Mesendoderm (in vitro differentiated cells): ENCODE results near the gene PFKL.

ENCODE experiments used
- DNase-seq: peaks from one replicate; pipeline ENCODE4 v3.0.0; 2013
- H2AK5ac ChIP-seq: 2 replicates; pipeline ENCODE4 v1.6.1; 2013; ENCODE audit warnings: low read length, inconsistent platforms
- H2BK120ac ChIP-seq: 2 replicates; pipeline ENCODE4 v1.6.1; 2013; ENCODE audit warnings: low read depth, mild to moderate bottlenecking, low read length, moderate library complexity, mixed read lengths
- H2BK15ac ChIP-seq: replicated peaks from 2 replicates; pipeline ENCODE4 v1.6.1; 2013; ENCODE audit warnings: low read depth, mild to moderate bottlenecking, moderate library complexity
- H2BK5ac ChIP-seq: 2 replicates; pipeline ENCODE4 v1.6.1; 2013; ENCODE audit warnings: low read length, inconsistent platforms
- H3K18ac ChIP-seq: 2 replicates; pipeline ENCODE4 v1.6.1; 2013; ENCODE audit warnings: mild to moderate bottlenecking, low read length, mixed read lengths
- H3K23ac ChIP-seq: one replicate; pipeline ENCODE4 v1.6.1; 2013; ENCODE audit warnings: low read length
- H3K27ac ChIP-seq: 2 replicates; pipeline ENCODE4 v1.5.1; 2013; ENCODE audit warnings: low read depth, mild to moderate bottlenecking, inconsistent platforms, low read length, moderate library complexity
- H3K27me3 ChIP-seq: 2 replicates; pipeline ENCODE4 v1.6.1; 2013; ENCODE audit warnings: low read length, control low read depth, mild to moderate bottlenecking, inconsistent platforms; ENCODE audit not compliant: insufficient read depth, poor library complexity
- H3K36me3 ChIP-seq: 2 replicates; pipeline ENCODE4 v1.6.1; 2013; ENCODE audit warnings: low read length, inconsistent platforms; ENCODE audit not compliant: control insufficient read depth, insufficient read depth
- H3K4ac ChIP-seq: one replicate; pipeline ENCODE4 v1.6.1; 2013; ENCODE audit warnings: low read depth, mild to moderate bottlenecking, low read length, moderate library complexity
- H3K4me1 ChIP-seq: 2 replicates; pipeline ENCODE4 v1.6.1; 2013; ENCODE audit warnings: low read depth, low read length, inconsistent platforms; ENCODE audit not compliant: control insufficient read depth
- H3K4me2 ChIP-seq: 2 replicates; pipeline ENCODE4 v1.6.1; 2013; ENCODE audit warnings: low read length
- H3K4me3 ChIP-seq: 2 replicates; pipeline ENCODE4 v1.5.1; 2013; ENCODE audit warnings: mild to moderate bottlenecking, low read length
- H3K56ac ChIP-seq: one replicate; pipeline ENCODE4 v1.6.1; 2013; ENCODE audit warnings: low read length
- H3K79me1 ChIP-seq: 2 replicates; pipeline ENCODE4 v1.6.1; 2013; ENCODE audit warnings: low read length, inconsistent platforms
- H3K79me2 ChIP-seq: 2 replicates; pipeline ENCODE4 v1.6.1; 2013; ENCODE audit warnings: mild to moderate bottlenecking, low read length; ENCODE audit not compliant: control insufficient read depth, insufficient read depth
- H3K9ac ChIP-seq: 2 replicates; pipeline ENCODE4 v1.6.1; 2013; ENCODE audit warnings: low read length, inconsistent platforms
- H4K5ac ChIP-seq: one replicate; pipeline ENCODE4 v1.6.1; 2013; ENCODE audit warnings: low read length
- H4K8ac ChIP-seq: one replicate; pipeline ENCODE4 v1.6.1; 2013; ENCODE audit warnings: low read depth, mild to moderate bottlenecking, control low read depth, low read length, moderate library complexity
- whole genome bisulfite sequencing: extraction: QIAGEN DNeasy Blood & Tissue Kit; methylation state at CpG from one replicate; pipeline ENCODE4 v1.1.7; 2013; ENCODE audit warnings: low lambda C conversion rate, missing lambda C conversion rate; ENCODE audit not compliant: insufficient coverage; ENCODE audit errors: extremely low coverage; 5-methylcytosine and 5-hydroxymethylcytosine counted together

PFKL gene

GRCh38 chr21:44353191-44353970 lies 53.5 kb downstream of the PFKL start, which contains the start of gene TRPM2:
TRPM2 (plus strand) TSS chr21:44353621; CDS start chr21:44353701, 80 bp downstream.
- H3K4me2 ChIP-seq = no peak within 1 kb of the TSS

GRCh38 chr21:44354001-44354405 lies 54.1 kb downstream of the PFKL start:
- H2AK5ac ChIP-seq = no peak overlapping the region
- no peak overlapping the region for H3K4me2 ChIP-seq
- H2BK5ac ChIP-seq = no peak overlapping the region
- H2BK15ac ChIP-seq = no peak overlapping the region
- no peak overlapping the region for H3K56ac ChIP-seq
- H3K79me2 ChIP-seq = no peaks in the 10 kb centered on the region
- H3K4me1 ChIP-seq = no peaks in the 10 kb centered on the region
- H3K27me3 ChIP-seq = no peaks in the 10 kb centered on the region
- H3K23ac ChIP-seq = no peak overlapping the region
- H3K27ac ChIP-seq = no peak overlapping the region
- no peak overlapping the region for H3K18ac ChIP-seq
- no peak overlapping the region for H3K9ac ChIP-seq
- H3K79me1 ChIP-seq = no peaks in the 10 kb centered on the region
- no peaks in the 10 kb centered on the region for H3K36me3 ChIP-seq
- DNase-seq = no peak
- H3K4me3 ChIP-seq = no peak overlapping the region
- H3K4ac ChIP-seq = no peak overlapping the region
- no peak overlapping the region for H4K8ac ChIP-seq
- H4K5ac ChIP-seq = no peak overlapping the region
- H2BK120ac ChIP-seq = no peak overlapping the region
- WGBS = no CpG with 5 or more reads among the region's 8 CpGs

More at GRCh38 chr21:44353191-44353970, 53.5 kb downstream of the PFKL start, which contains the start of gene TRPM2:
- Histone ChIP-seq H4K5ac (no peak within 1 kb of the TSS), H3K4ac (no peak within 1 kb of the TSS), H3K36me3 (no peaks in the 10 kb centered on the region), H3K27me3 (no peaks in the 10 kb centered on the region), H2BK15ac (no peak within 1 kb of the TSS), H3K4me1 (no peaks in the 10 kb centered on the region), H3K79me1 (no peaks in the 10 kb centered on the region), H3K4me3 (no peak within 1 kb of the TSS), H3K56ac (no peak within 1 kb of the TSS), H3K27ac (no peak within 1 kb of the TSS), H2AK5ac (no peak within 1 kb of the TSS), H4K8ac (no peak within 1 kb of the TSS), H3K18ac (no peak within 1 kb of the TSS), H2BK120ac (no peak within 1 kb of the TSS), H3K9ac (no peak within 1 kb of the TSS), H3K79me2 (no peaks in the 10 kb centered on the region), H2BK5ac (no peak within 1 kb of the TSS), H3K23ac (no peak within 1 kb of the TSS)
- WGBS = no CpG with 5 or more reads among the region's 21 CpGs
- DNase-seq = no peak

- H3K36me3 ChIP-seq = no peaks in the 10 kb centered on the region
- no peaks in the 10 kb centered on the region for H3K4me1 ChIP-seq
- no peak overlapping the region for H2BK120ac ChIP-seq
- H3K4ac ChIP-seq = no peak overlapping the region
- H3K9ac ChIP-seq = no peak overlapping the region
- H4K5ac ChIP-seq = no peak overlapping the region
- no peaks in the 10 kb centered on the region for H3K79me2 ChIP-seq
- H3K27ac ChIP-seq = no peak overlapping the region
- no peak overlapping the region for H2AK5ac ChIP-seq
- H3K4me2 ChIP-seq = no peak overlapping the region
- no peak overlapping the region for H4K8ac ChIP-seq
- H3K4me3 ChIP-seq = no peak overlapping the region
- no peak overlapping the region for H3K23ac ChIP-seq
- H3K18ac ChIP-seq = no peak overlapping the region
- no peak overlapping the region for H2BK15ac ChIP-seq
- no peaks in the 10 kb centered on the region for H3K27me3 ChIP-seq
- no CpG with 5 or more reads among the region's 24 CpGs for WGBS
- H3K79me1 ChIP-seq = no peaks in the 10 kb centered on the region
- H2BK5ac ChIP-seq = no peak overlapping the region
- H3K56ac ChIP-seq = no peak overlapping the region
- no peak for DNase-seq
Measured at GRCh38 chr21:44354775-44355771, 55.2 kb downstream of the PFKL start.

GRCh38 chr21:44356160-44356559 lies 56.3 kb downstream of the PFKL start:
- no peak overlapping the region for H3K4me2 ChIP-seq
- H3K4me1 ChIP-seq = no peaks in the 10 kb centered on the region
- H2BK120ac ChIP-seq = no peak overlapping the region
- no peak overlapping the region for H2BK15ac ChIP-seq
- H4K5ac ChIP-seq = no peak overlapping the region
- H3K4me3 ChIP-seq = no peak overlapping the region
- H4K8ac ChIP-seq = no peak overlapping the region
- no peaks in the 10 kb centered on the region for H3K27me3 ChIP-seq
- H3K27ac ChIP-seq = no peak overlapping the region
- H2AK5ac ChIP-seq = no peak overlapping the region
- DNase-seq = no peak
- WGBS = no CpG with 5 or more reads among the region's 11 CpGs
- H3K4ac ChIP-seq = no peak overlapping the region
- no peak overlapping the region for H2BK5ac ChIP-seq
- H3K18ac ChIP-seq = no peak overlapping the region
- H3K23ac ChIP-seq = no peak overlapping the region
- H3K56ac ChIP-seq = no peak overlapping the region
- no peaks in the 10 kb centered on the region for H3K79me1 ChIP-seq
- no peaks in the 10 kb centered on the region for H3K36me3 ChIP-seq
- no peaks in the 10 kb centered on the region for H3K79me2 ChIP-seq
- no peak overlapping the region for H3K9ac ChIP-seq

GRCh38 chr21:44356636-44357035 lies 56.8 kb downstream of the PFKL start:
- no peaks in the 10 kb centered on the region for H3K79me2 ChIP-seq
- H3K18ac ChIP-seq = no peak overlapping the region
- H3K79me1 ChIP-seq = no peaks in the 10 kb centered on the region
- H2BK15ac ChIP-seq = no peak overlapping the region
- H3K9ac ChIP-seq = no peak overlapping the region
- no peaks in the 10 kb centered on the region for H3K4me1 ChIP-seq
- no peak overlapping the region for H2BK120ac ChIP-seq
- no CpG with 5 or more reads among the region's 6 CpGs for WGBS
- H4K8ac ChIP-seq = no peak overlapping the region
- H3K27ac ChIP-seq = no peak overlapping the region
- no peak overlapping the region for H3K4ac ChIP-seq
- no peak overlapping the region for H3K23ac ChIP-seq
- H2BK5ac ChIP-seq = no peak overlapping the region
- no peaks in the 10 kb centered on the region for H3K36me3 ChIP-seq
- no peak for DNase-seq
- no peaks in the 10 kb centered on the region for H3K27me3 ChIP-seq
- H4K5ac ChIP-seq = no peak overlapping the region
- H3K4me2 ChIP-seq = no peak overlapping the region
- no peak overlapping the region for H3K4me3 ChIP-seq
- H2AK5ac ChIP-seq = no peak overlapping the region
- H3K56ac ChIP-seq = no peak overlapping the region
